BLaER1 treated with 17β-estradiol and CSF1 and Interleukin-3, amounts not matched to agents 10 nM and 100 nM (cell line): ENCODE data around the gene FRMPD3.

ENCODE experiments used
- H3K27ac ChIP-seq, 11 experiments: shearing (Covaris generic); formaldehyde crosslinking; 2 replicates each; pipeline ENCODE4 v1.8.1; 2022
- H3K27me3 ChIP-seq, 11 experiments: shearing (Covaris generic); formaldehyde crosslinking; 2 replicates each; pipeline ENCODE4 v1.8.1; 2022
- H3K36me3 ChIP-seq, 11 experiments: shearing (Covaris generic); formaldehyde crosslinking; 2 replicates each; pipeline ENCODE4 v1.8.1; 2022
- H3K4me1 ChIP-seq, 10 experiments: shearing (Covaris generic); formaldehyde crosslinking; 2 replicates each; pipeline ENCODE4 v1.8.1; 2022
- H3K4me2 ChIP-seq, 11 experiments: shearing (Covaris generic); formaldehyde crosslinking; 2 replicates each; pipeline ENCODE4 v1.8.1; 2022
- H3K4me3 ChIP-seq, 10 experiments: shearing (Covaris generic); formaldehyde crosslinking; 2 replicates each; pipeline ENCODE4 v1.8.1; 2022
- H3K9ac ChIP-seq, 11 experiments: shearing (Covaris generic); formaldehyde crosslinking; 2 replicates each; pipeline ENCODE4 v1.8.1; 2022
- H3K9me3 ChIP-seq, 11 experiments: shearing (Covaris generic); formaldehyde crosslinking; replicated peaks in 1 of 11; 2 replicates each; pipeline ENCODE4 v1.8.1; 2022
- H4K20me1 ChIP-seq, 11 experiments: shearing (Covaris generic); formaldehyde crosslinking; 2 replicates each; pipeline ENCODE4 v1.8.1; 2022
- Cebpa-rat ChIP-seq, 11 experiments: shearing (Covaris generic); IDR thresholded peaks; 2 replicates each; pipeline ENCODE4 v1.8.1; 2022

Gene FRMPD3

DNA sequence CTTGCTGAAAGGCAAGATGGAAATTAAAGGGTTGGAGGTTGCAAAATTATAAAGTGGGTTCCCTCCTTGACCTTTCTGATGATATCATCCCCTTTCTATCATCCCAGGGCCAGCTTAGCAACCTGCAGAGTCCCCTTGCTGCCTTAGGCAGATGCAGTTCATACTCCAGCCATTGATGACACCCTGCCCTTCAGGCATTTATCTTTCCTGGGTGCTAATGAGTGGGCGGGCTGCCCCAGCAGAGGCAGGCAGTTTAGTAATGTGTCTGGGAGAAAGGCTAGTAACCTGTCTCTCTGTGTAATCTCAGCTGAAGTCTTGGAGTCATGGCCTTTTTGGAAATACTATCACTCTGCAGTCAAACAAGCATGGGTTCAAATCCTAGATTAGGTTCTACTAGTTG, 3.8 kb upstream of the FRMPD3 start:
- H3K27me3 ChIP-seq, result peaks cover 95 to 99% (median 98%) of the 10 kb centered on the region in 11 experiments
- H3K4me3 ChIP-seq, result no peak overlapping the region
- no peak overlapping the region for H3K4me2 ChIP-seq
- no peak for TF ChIP-seq Cebpa-rat (IDR thresholded peaks at IDR 0.05)
- H3K36me3 ChIP-seq, result no peaks in the 10 kb centered on the region
- H4K20me1 ChIP-seq, result peaks cover 0 to 8% (median 0%) of the 10 kb centered on the region in 11 experiments; a peak in 9 of 22 replicates
- no peaks in the 10 kb centered on the region for H3K9me3 ChIP-seq
- peaks cover 0 to 10% (median 4%) of the 10 kb centered on the region in 10 experiments; a peak in 10 of 20 replicates for H3K4me1 ChIP-seq
- H3K9ac ChIP-seq, result no peak overlapping the region
- H3K27ac ChIP-seq, result no peak overlapping the region

DNA sequence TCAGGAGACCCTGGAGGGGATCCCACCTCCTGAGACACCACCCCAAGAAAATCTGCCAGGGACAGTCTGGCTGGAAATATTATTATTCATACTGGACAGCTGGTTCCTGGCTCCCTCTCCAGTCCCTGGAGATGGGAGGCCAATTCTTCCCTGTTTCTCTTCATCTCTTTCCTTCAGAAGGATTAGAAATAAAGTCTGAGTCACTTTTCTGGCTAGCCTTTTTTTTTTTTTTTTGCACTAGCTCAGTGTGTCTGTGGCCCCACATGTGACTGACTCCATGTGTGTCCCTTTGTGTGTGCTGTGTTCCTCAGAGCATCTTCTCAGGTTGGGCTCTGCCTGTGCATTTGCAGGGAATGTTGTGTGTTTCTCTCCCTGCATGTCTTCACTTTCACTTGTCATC, 1.8 kb upstream of the FRMPD3 start:
- Histone ChIP-seq H3K4me1 (peaks cover 0 to 11% (median 2%) of the 10 kb centered on the region in 10 experiments; a peak in 5 of 20 replicates), H3K9ac (no peak overlapping the region), H4K20me1 (peaks cover 0 to 23% (median 0%) of the 10 kb centered on the region in 11 experiments; a peak in 9 of 22 replicates), H3K27ac (no peak overlapping the region), H3K4me3 (no peak overlapping the region), H3K27me3 (peaks cover 96 to 99% (median 98%) of the 10 kb centered on the region in 11 experiments), H3K9me3 (no peaks in the 10 kb centered on the region), H3K4me2 (no peak overlapping the region), H3K36me3 (no peaks in the 10 kb centered on the region)
- TF ChIP-seq Cebpa-rat (IDR thresholded peaks at IDR 0.05), result no peak

DNA sequence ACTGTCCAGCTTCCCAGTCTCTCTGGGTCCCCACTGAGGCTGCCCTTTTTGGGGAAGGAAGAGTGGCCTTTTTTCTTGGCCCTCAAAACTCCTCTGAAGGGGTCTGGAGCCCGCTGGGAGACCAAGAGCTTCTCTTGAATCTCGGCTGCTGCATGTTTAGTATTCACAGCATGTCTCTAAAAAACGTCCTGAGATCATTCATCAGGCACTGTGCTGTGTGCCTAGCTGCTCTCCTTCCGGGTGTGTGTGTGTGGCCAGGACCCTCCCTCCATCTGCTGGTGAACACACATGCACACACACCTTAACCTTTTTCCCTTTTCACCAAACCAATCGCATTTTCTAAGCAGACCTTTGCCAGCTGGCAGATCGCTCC, 841 bp upstream of the FRMPD3 start:
- no peak for TF ChIP-seq Cebpa-rat (IDR thresholded peaks at IDR 0.05)
- H3K9ac ChIP-seq, result peak overlapping the region in 2 of 11 experiments; percentile 38 to 46; a peak in 2 of 22 replicates
- peaks cover 0 to 23% (median 0%) of the 10 kb centered on the region in 11 experiments; a peak in 8 of 22 replicates for H4K20me1 ChIP-seq
- peaks cover 96 to 99% (median 98%) of the 10 kb centered on the region in 11 experiments for H3K27me3 ChIP-seq
- no peaks in the 10 kb centered on the region for H3K9me3 ChIP-seq
- H3K27ac ChIP-seq, result no peak overlapping the region
- H3K4me1 ChIP-seq, result peaks cover 0 to 11% (median 2%) of the 10 kb centered on the region in 10 experiments; a peak in 5 of 20 replicates
- H3K4me2 ChIP-seq, result peak overlapping the region; percentile 71 to 86 (median 81)
- H3K4me3 ChIP-seq, result peak overlapping the region; percentile 51 to 74 (median 64); a peak in 18 of 20 replicates
- H3K36me3 ChIP-seq, result no peaks in the 10 kb centered on the region

DNA sequence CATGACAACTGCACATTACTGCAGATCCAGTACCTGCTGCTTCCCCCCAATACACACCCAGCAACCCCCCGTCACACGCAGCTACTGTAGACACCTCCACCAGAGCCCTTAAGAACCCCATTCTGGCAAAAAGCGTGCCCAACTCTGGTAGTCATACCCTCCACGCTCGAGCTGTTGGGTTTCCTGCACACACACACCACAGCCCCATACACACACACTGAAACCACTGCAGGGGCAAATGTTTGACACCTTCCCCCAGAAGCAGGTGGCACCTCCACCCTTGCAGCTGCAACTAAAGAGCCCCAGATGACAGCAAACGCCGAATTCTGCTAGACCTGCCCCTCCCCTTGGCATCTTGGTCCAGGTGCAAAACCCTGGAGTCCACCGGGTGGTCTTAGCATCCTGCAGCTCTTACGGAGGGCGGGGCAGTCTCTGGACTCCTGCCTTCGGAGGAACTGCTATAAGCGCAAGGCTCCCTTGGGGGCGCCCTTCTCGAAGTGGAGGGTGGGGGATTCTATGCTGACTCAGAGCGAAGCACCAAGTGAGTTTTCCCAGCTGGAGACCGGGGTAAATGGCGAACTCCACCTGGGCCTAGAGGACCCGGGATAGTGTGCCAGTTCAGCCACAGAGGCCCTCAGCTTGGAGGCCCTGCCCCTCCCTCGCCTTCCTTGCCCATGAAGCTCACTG, 1.5 kb downstream of the FRMPD3 start:
- no peak for TF ChIP-seq Cebpa-rat (IDR thresholded peaks at IDR 0.05)
- peak overlapping the region in 5 of 11 experiments; percentile 60 to 86 (median 81); a peak in 4 of 22 replicates for H3K4me2 ChIP-seq
- no peak overlapping the region for H3K4me3 ChIP-seq

DNA sequence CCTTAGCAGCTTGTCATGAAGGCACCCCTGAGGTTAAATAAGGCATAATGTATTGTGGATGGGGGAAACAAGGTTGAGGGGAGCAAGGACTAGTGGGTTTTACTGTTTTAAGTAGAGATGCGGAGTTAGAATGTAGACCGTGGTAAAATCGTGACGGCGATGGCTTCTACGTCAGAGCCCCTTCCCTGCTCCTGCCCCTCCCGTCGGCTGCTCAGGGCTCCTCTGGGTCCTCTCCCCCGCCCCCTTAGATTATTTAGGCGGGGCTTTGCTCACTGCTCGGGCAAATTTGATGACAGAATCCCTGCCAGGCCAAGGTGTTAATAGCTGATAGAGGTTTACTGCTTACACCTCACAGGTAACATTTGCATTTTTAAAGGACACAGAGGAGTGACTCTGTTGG, 2.3 kb downstream of the FRMPD3 start:
- Histone ChIP-seq H3K27ac (no peak overlapping the region), H3K4me1 (peaks cover 0 to 11% (median 2%) of the 10 kb centered on the region in 10 experiments; a peak in 5 of 20 replicates), H4K20me1 (peaks cover 0 to 23% (median 0%) of the 10 kb centered on the region in 11 experiments; a peak in 7 of 22 replicates), H3K9me3 (no peaks in the 10 kb centered on the region), H3K4me3 (no peak overlapping the region), H3K36me3 (no peaks in the 10 kb centered on the region), H3K27me3 (peaks cover 96 to 99% (median 98%) of the 10 kb centered on the region in 11 experiments), H3K4me2 (no peak overlapping the region), H3K9ac (no peak overlapping the region)
- TF ChIP-seq Cebpa-rat (IDR thresholded peaks at IDR 0.05), result no peak

More for the DNA sequence above, 1.5 kb downstream of the FRMPD3 start:
- H3K36me3 ChIP-seq, result no peaks in the 10 kb centered on the region
- H3K27ac ChIP-seq, result no peak overlapping the region
- H3K27me3 ChIP-seq, result peaks cover 96 to 99% (median 98%) of the 10 kb centered on the region in 11 experiments
- peaks cover 0 to 23% (median 0%) of the 10 kb centered on the region in 11 experiments; a peak in 7 of 22 replicates for H4K20me1 ChIP-seq
- H3K4me1 ChIP-seq, result peaks cover 0 to 11% (median 2%) of the 10 kb centered on the region in 10 experiments; a peak in 5 of 20 replicates
- no peaks in the 10 kb centered on the region for H3K9me3 ChIP-seq
- no peak overlapping the region for H3K9ac ChIP-seq

DNA sequence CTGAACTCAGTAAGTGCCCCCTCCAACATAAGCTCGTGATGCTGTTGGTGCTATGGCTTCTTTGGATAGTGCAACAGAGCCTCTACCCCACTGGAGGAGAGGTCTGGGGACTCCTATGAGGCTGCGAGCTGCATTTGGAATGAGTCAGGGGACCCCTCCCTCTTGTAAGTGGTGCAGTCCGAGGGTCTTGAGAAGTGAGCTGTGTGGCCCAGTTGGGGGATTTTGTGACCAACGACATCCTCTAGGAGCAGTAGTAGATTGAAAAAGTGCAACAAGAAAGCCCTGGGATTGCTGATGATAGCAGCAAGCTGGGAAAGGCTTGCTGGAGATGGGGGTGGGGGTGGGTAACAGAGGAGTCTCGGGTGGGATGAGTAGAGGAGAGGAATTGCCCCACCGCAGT, 3.1 kb downstream of the FRMPD3 start:
- H3K4me2 ChIP-seq, result no peak overlapping the region
- H3K36me3 ChIP-seq, result no peaks in the 10 kb centered on the region
- peaks cover 0 to 23% (median 0%) of the 10 kb centered on the region in 11 experiments; a peak in 7 of 22 replicates for H4K20me1 ChIP-seq
- no peak overlapping the region for H3K9ac ChIP-seq
- H3K9me3 ChIP-seq, result no peaks in the 10 kb centered on the region
- no peak for TF ChIP-seq Cebpa-rat (IDR thresholded peaks at IDR 0.05)
- peaks cover 0 to 11% (median 2%) of the 10 kb centered on the region in 10 experiments; a peak in 5 of 20 replicates for H3K4me1 ChIP-seq
- H3K27ac ChIP-seq, result no peak overlapping the region
- H3K4me3 ChIP-seq, result no peak overlapping the region
- peaks cover 96 to 99% (median 98%) of the 10 kb centered on the region in 11 experiments for H3K27me3 ChIP-seq

DNA sequence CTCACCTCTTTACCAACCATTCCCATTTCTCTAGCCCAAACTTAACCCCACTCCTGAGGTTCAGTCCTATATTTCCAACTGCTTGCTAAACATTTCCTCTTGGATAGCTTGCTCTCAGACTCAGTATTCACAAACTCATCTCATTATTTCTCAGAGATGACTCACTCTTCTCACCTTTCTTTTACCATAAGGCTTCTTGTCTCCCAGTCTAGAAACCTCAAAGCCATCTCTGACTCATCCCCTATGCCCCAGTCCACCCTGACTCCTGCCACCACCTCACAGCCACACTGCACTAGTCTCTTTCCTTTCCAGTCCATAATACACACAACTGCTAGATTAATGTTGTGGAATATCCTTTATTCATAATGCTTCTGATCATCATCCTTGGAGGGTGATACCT, 4.8 kb downstream of the FRMPD3 start:
- H3K9ac ChIP-seq, result no peak overlapping the region
- H3K36me3 ChIP-seq, result no peaks in the 10 kb centered on the region
- H3K9me3 ChIP-seq, result no peaks in the 10 kb centered on the region
- H4K20me1 ChIP-seq, result peaks cover 0 to 15% (median 0%) of the 10 kb centered on the region in 11 experiments; a peak in 6 of 22 replicates
- no peak overlapping the region for H3K4me2 ChIP-seq
- no peak overlapping the region for H3K27ac ChIP-seq
- H3K4me1 ChIP-seq, result peaks cover 0 to 8% (median 0%) of the 10 kb centered on the region in 10 experiments; a peak in 1 of 20 replicates
- no peak for TF ChIP-seq Cebpa-rat (IDR thresholded peaks at IDR 0.05)
- no peak overlapping the region for H3K4me3 ChIP-seq
- peaks cover 94 to 99% (median 98%) of the 10 kb centered on the region in 11 experiments for H3K27me3 ChIP-seq

DNA sequence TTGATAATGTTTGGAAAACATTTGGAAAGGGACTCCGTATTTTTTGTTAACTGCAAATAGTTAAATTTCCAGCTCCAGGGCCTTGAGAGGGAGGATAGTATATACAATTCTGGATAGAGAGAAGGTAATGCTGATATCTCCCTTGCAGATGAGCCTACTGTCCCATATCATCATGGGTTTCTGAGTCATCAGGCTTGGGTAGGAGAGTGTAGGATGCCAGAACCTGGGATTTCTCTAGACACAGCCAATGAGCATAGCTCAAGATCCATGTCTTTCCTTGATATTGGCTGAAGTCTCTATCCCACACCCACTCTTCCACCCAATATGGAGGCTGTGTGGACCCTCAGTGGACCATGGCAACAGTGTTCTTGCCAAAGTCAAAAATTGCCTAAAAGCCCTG, 7.8 kb downstream of the FRMPD3 start:
- Histone ChIP-seq H3K9ac (no peak overlapping the region), H3K27me3 (peaks cover 86 to 100% (median 98%) of the 10 kb centered on the region in 11 experiments), H3K4me3 (no peak overlapping the region), H3K27ac (no peak overlapping the region), H3K36me3 (no peaks in the 10 kb centered on the region), H4K20me1 (peaks cover 0 to 4% (median 0%) of the 10 kb centered on the region in 11 experiments; a peak in 5 of 22 replicates), H3K4me2 (no peak overlapping the region), H3K9me3 (no peaks in the 10 kb centered on the region), H3K4me1 (no peaks in the 10 kb centered on the region)
- no peak for TF ChIP-seq Cebpa-rat (IDR thresholded peaks at IDR 0.05)

DNA sequence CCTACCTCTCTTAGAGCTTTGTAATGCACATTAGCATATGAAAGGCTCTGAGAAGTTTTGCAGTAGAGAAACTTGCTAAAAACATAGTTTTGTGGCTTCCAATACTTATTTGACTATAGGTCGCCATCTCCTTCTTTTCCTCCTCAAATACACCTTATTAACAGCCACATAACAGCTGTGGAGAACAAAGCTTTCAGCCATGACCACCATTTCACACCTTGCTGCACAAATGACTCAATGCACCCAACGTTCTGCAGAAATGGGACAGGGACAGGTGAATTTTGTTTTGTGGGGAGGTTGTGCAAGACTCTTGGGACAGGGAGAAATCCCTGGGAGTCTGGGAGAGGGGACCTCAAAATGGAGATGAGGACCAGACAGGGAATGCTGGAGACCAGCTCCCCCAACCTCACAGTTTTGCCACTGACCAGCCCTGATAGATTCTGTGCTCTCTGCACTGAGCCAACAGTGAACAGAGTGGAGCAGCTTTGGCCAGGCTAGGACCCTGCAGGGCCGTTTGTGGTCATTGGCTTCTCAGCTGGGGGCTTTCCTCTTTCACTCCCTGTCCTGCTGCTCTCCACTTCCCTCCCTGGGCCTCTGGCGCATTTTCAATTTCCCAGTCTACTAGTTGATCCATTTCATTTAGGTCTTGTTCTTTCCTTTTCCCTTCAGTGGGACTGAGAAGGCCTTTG, 16.6 kb downstream of the FRMPD3 start:
- Histone ChIP-seq H3K4me3 (no peak overlapping the region), H3K9ac (no peak overlapping the region), H4K20me1 (0 out of 22 replicates have a peak, but pooled peaks cover 0 to 3% (median 0%) of the 10 kb centered on the region in 11 experiments), H3K36me3 (no peaks in the 10 kb centered on the region), H3K4me2 (no peak overlapping the region), H3K9me3 (peaks cover 0 to 8% (median 0%) of the 10 kb centered on the region in 11 experiments; a peak in 2 of 22 replicates), H3K27me3 (peaks cover 79 to 100% (median 98%) of the 10 kb centered on the region in 11 experiments), H3K27ac (no peak overlapping the region), H3K4me1 (no peaks in the 10 kb centered on the region)
- TF ChIP-seq Cebpa-rat (IDR thresholded peaks at IDR 0.05), result no peak
